Measurements from ENCODE around the gene PDSS2. TPM values are rescaled to one million over a fixed set of nuclear protein-coding genes. Genes with fewer than 3 reads are reported as not detected.

Gene PDSS2
- total RNA-seq, 1 experiment from 2014 or later = 17.8 TPM

- POLR2A ChIA-PET (ENCODE audit: unreplicated experiment) = no interaction called here
- Histone ChIP-seq H2AFZ (no peak overlapping the region), H3K79me2 (ENCODE audit: low read depth) (no peaks in the 10 kb centered on the region), H3K9me3 (ENCODE audit: insufficient read depth, low read depth) (no peaks in the 10 kb centered on the region; the same call in 1 of the 2 replicates), H3K9me2 (ENCODE audit: insufficient read depth) (no peaks in the 10 kb centered on the region; the same call in none of the 2 replicates), H4K20me1 (ENCODE audit: insufficient read depth) (no peaks in the 10 kb centered on the region), H3K4me3 (no peak overlapping the region), H3K4me1 (replicated peaks; ENCODE audit: insufficient read depth) (no peaks in the 10 kb centered on the region), H3K27ac (no peak overlapping the region), H3K27me3 (ENCODE audit: insufficient read depth, low read depth) (no peaks in the 10 kb centered on the region), H3K36me3 (ENCODE audit: low read depth) (no peaks in the 10 kb centered on the region), H3F3A (ENCODE audit: insufficient read depth, low read depth) (no peaks in the 10 kb centered on the region), H3K4me2 (no peak overlapping the region)
- intact Hi-C loops (cut with micrococcal nuclease; ENCODE audit: unreplicated experiment) = no loop called here
- no peak for TF ChIP-seq EZH2 (IDR thresholded peaks at IDR 0.05; ENCODE audit: low read depth)
- no peak for TF ChIP-seq CTCF (conservative IDR thresholded peaks at IDR 0.05)
- DNase-seq = no peak
- CTCF ChIA-PET = no interaction called here
- no TSS peak for BruUV-seq (replicated peaks)
Observed at GRCh38 chr6:107402533-107402932, 56.8 kb downstream of the PDSS2 start.

GRCh38 chr6:107401573-107401972, 57.8 kb downstream of the PDSS2 start:
- no peaks in the 10 kb centered on the region for H3K36me3 ChIP-seq (ENCODE audit: low read depth)
- H3K79me2 ChIP-seq (ENCODE audit: low read depth) = no peaks in the 10 kb centered on the region
- no peak overlapping the region for H3K27ac ChIP-seq
- TF ChIP-seq CTCF (conservative IDR thresholded peaks at IDR 0.05) = no peak
- TF ChIP-seq EZH2 (IDR thresholded peaks at IDR 0.05; ENCODE audit: low read depth) = no peak
- no peak overlapping the region for H3K4me2 ChIP-seq
- BruUV-seq (replicated peaks) = no TSS peak
- CTCF ChIA-PET = interaction anchor here (0.6 kb wide), 1 partner anchor 43 kb away, joined by 17 read pairs; no protein-coding TSS in a partner anchor
- POLR2A ChIA-PET (ENCODE audit: unreplicated experiment) = no interaction called here
- no peaks in the 10 kb centered on the region for H3K4me1 ChIP-seq (replicated peaks; ENCODE audit: insufficient read depth)
- intact Hi-C loops (cut with micrococcal nuclease; ENCODE audit: unreplicated experiment) = no loop called here
- no peaks in the 10 kb centered on the region for H3K27me3 ChIP-seq (ENCODE audit: insufficient read depth, low read depth)
- no peaks in the 10 kb centered on the region for H4K20me1 ChIP-seq (ENCODE audit: insufficient read depth)
- H2AFZ ChIP-seq = no peak overlapping the region
- H3K9me2 ChIP-seq (ENCODE audit: insufficient read depth) = peaks cover 4% of the 10 kb centered on the region
- no peaks in the 10 kb centered on the region; the same call in 1 of the 2 replicates for H3K9me3 ChIP-seq (ENCODE audit: insufficient read depth, low read depth)
- DNase-seq = no peak
- H3K4me3 ChIP-seq = no peak overlapping the region
- no peaks in the 10 kb centered on the region for H3F3A ChIP-seq (ENCODE audit: insufficient read depth, low read depth)

GRCh38 chr6:107400616-107401147, 58.7 kb downstream of the PDSS2 start:
- no peak overlapping the region for H3K27ac ChIP-seq
- ChIA-PET CTCF (no interaction called here), POLR2A (ENCODE audit: unreplicated experiment) (no interaction called here)
- no peaks in the 10 kb centered on the region for H4K20me1 ChIP-seq (ENCODE audit: insufficient read depth)
- H3K9me2 ChIP-seq (ENCODE audit: insufficient read depth) = peaks cover 4% of the 10 kb centered on the region
- no peaks in the 10 kb centered on the region for H3K4me1 ChIP-seq (replicated peaks; ENCODE audit: insufficient read depth)
- no peaks in the 10 kb centered on the region; the same call in 1 of the 2 replicates for H3K9me3 ChIP-seq (ENCODE audit: insufficient read depth, low read depth)
- no peaks in the 10 kb centered on the region for H3K79me2 ChIP-seq (ENCODE audit: low read depth)
- no peak overlapping the region for H2AFZ ChIP-seq
- no peak for DNase-seq
- H3K36me3 ChIP-seq (ENCODE audit: low read depth) = no peaks in the 10 kb centered on the region
- H3K4me2 ChIP-seq = no peak overlapping the region
- no peaks in the 10 kb centered on the region for H3K27me3 ChIP-seq (ENCODE audit: insufficient read depth, low read depth)
- intact Hi-C loops (cut with micrococcal nuclease; ENCODE audit: unreplicated experiment) = no loop called here
- TF ChIP-seq EZH2 (IDR thresholded peaks at IDR 0.05; ENCODE audit: low read depth) = no peak
- TF ChIP-seq CTCF (conservative IDR thresholded peaks at IDR 0.05) = no peak
- no TSS peak for BruUV-seq (replicated peaks)
- no peaks in the 10 kb centered on the region for H3F3A ChIP-seq (ENCODE audit: insufficient read depth, low read depth)
- no peak overlapping the region for H3K4me3 ChIP-seq
